Mesendoderm (in vitro differentiated cells): ENCODE results near the gene ZNF318.
"Not testable (repeated sequence)": the region's sequence is repeated elsewhere in the genome, so short reads cannot be mapped to it uniquely, and the experiment has no call there.

Experiments used
- DNase-seq: peaks from one replicate; pipeline ENCODE4 v3.0.0; 2013
- H2AK5ac ChIP-seq: 2 replicates; pipeline ENCODE4 v1.6.1; 2013; ENCODE audit warnings: low read length, inconsistent platforms
- H2BK120ac ChIP-seq: 2 replicates; pipeline ENCODE4 v1.6.1; 2013; ENCODE audit warnings: low read depth, mild to moderate bottlenecking, low read length, moderate library complexity, mixed read lengths
- H2BK15ac ChIP-seq: replicated peaks from 2 replicates; pipeline ENCODE4 v1.6.1; 2013; ENCODE audit warnings: low read depth, mild to moderate bottlenecking, moderate library complexity
- H2BK5ac ChIP-seq: 2 replicates; pipeline ENCODE4 v1.6.1; 2013; ENCODE audit warnings: low read length, inconsistent platforms
- H3K18ac ChIP-seq: 2 replicates; pipeline ENCODE4 v1.6.1; 2013; ENCODE audit warnings: mild to moderate bottlenecking, low read length, mixed read lengths
- H3K23ac ChIP-seq: one replicate; pipeline ENCODE4 v1.6.1; 2013; ENCODE audit warnings: low read length
- H3K27ac ChIP-seq: 2 replicates; pipeline ENCODE4 v1.5.1; 2013; ENCODE audit warnings: low read depth, mild to moderate bottlenecking, inconsistent platforms, low read length, moderate library complexity
- H3K27me3 ChIP-seq: 2 replicates; pipeline ENCODE4 v1.6.1; 2013; ENCODE audit warnings: low read length, control low read depth, mild to moderate bottlenecking, inconsistent platforms; ENCODE audit not compliant: insufficient read depth, poor library complexity
- H3K36me3 ChIP-seq: 2 replicates; pipeline ENCODE4 v1.6.1; 2013; ENCODE audit warnings: low read length, inconsistent platforms; ENCODE audit not compliant: control insufficient read depth, insufficient read depth
- H3K4ac ChIP-seq: one replicate; pipeline ENCODE4 v1.6.1; 2013; ENCODE audit warnings: low read depth, mild to moderate bottlenecking, low read length, moderate library complexity
- H3K4me1 ChIP-seq: 2 replicates; pipeline ENCODE4 v1.6.1; 2013; ENCODE audit warnings: low read depth, low read length, inconsistent platforms; ENCODE audit not compliant: control insufficient read depth
- H3K4me2 ChIP-seq: 2 replicates; pipeline ENCODE4 v1.6.1; 2013; ENCODE audit warnings: low read length
- H3K4me3 ChIP-seq: 2 replicates; pipeline ENCODE4 v1.5.1; 2013; ENCODE audit warnings: mild to moderate bottlenecking, low read length
- H3K56ac ChIP-seq: one replicate; pipeline ENCODE4 v1.6.1; 2013; ENCODE audit warnings: low read length
- H3K79me1 ChIP-seq: 2 replicates; pipeline ENCODE4 v1.6.1; 2013; ENCODE audit warnings: low read length, inconsistent platforms
- H3K79me2 ChIP-seq: 2 replicates; pipeline ENCODE4 v1.6.1; 2013; ENCODE audit warnings: mild to moderate bottlenecking, low read length; ENCODE audit not compliant: control insufficient read depth, insufficient read depth
- H3K9ac ChIP-seq: 2 replicates; pipeline ENCODE4 v1.6.1; 2013; ENCODE audit warnings: low read length, inconsistent platforms
- H4K5ac ChIP-seq: one replicate; pipeline ENCODE4 v1.6.1; 2013; ENCODE audit warnings: low read length
- H4K8ac ChIP-seq: one replicate; pipeline ENCODE4 v1.6.1; 2013; ENCODE audit warnings: low read depth, mild to moderate bottlenecking, control low read depth, low read length, moderate library complexity
- WGBS: extraction: QIAGEN DNeasy Blood & Tissue Kit; methylation state at CpG from one replicate; pipeline ENCODE4 v1.1.7; 2013; ENCODE audit warnings: low lambda C conversion rate, missing lambda C conversion rate; ENCODE audit not compliant: insufficient coverage; ENCODE audit errors: extremely low coverage; 5-methylcytosine and 5-hydroxymethylcytosine counted together

The ZNF318 gene

DNA sequence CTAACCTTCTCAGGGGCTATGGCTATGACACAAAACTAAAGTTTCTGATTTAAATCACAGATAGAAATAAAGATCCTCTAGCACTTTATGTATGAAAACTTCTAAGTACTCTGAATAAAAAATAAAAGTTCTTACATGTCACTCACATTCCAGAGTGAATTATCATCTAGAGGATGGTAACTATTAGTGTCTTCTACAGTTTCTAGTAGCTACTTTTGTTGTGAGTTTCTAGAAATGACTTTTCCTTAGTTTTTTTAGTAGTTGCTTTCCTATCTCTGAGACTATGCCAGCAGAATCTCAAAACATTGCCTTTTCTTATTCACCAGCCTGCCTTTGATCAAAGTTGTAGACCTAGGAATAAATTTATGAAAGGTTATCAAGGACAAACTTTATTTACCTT lies 10.1 kb downstream of the ZNF318 start:
- no peak overlapping the region for H3K56ac ChIP-seq
- H3K4ac ChIP-seq: no peak overlapping the region
- no peak overlapping the region for H4K8ac ChIP-seq
- H2BK5ac ChIP-seq: no peak overlapping the region
- peaks cover 10% of the 10 kb centered on the region for H3K4me1 ChIP-seq
- H3K36me3 ChIP-seq: peaks cover 9% of the 10 kb centered on the region
- DNase-seq: no peak
- H3K9ac ChIP-seq: no peak overlapping the region
- no peak overlapping the region for H3K18ac ChIP-seq
- H2BK15ac ChIP-seq: no peak overlapping the region
- H3K27me3 ChIP-seq: no peaks in the 10 kb centered on the region
- H2BK120ac ChIP-seq: no peak overlapping the region
- H2AK5ac ChIP-seq: no peak overlapping the region
- H3K23ac ChIP-seq: no peak overlapping the region
- H3K27ac ChIP-seq: no peak overlapping the region
- H3K4me3 ChIP-seq: no peak overlapping the region
- H3K79me2 ChIP-seq: no peaks in the 10 kb centered on the region
- no peak overlapping the region for H3K4me2 ChIP-seq
- no peaks in the 10 kb centered on the region for H3K79me1 ChIP-seq
- H4K5ac ChIP-seq: no peak overlapping the region

DNA sequence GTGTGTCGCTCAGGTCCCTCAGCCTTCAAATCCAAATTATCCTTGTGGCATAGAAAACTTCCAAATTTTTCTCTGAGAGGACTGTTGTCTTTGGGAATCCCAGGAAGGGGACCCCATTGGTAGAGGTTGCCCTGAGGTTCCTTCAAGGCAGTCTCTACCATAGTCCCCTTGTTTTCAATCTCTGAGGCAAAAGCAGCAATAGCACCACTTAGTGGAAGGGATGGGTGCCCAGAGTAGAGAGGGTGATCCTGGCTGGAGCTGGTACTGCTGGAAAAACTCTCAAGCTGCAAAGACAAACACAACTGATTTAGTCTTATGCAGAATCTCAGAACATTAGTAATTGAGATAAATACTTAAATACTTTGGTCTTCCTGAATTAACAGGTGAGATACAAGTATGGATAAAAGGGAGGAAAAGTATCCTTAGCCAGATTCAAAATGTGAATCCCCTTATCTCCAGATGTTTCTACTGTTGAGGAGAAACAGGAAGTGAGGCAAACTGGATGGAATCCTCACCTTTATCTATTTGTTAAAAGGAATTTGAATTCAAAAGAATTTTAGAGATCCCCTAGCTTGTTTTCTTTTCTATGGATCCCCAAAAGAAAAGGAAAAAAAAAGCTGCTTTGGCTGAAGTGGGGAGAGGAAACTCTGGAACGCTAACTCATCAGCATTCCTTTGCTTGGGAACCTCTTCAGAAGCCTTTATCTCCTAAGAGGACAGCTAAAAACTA lies 13.4 kb downstream of the ZNF318 start:
- Histone ChIP-seq H2BK5ac (peak overlapping the region; percentile 18), H3K9ac (no peak overlapping the region), H3K23ac (no peak overlapping the region), H3K27me3 (no peaks in the 10 kb centered on the region), H3K36me3 (peaks cover 9% of the 10 kb centered on the region), H3K4me3 (no peak overlapping the region), H3K4me2 (no peak overlapping the region), H3K18ac (peak overlapping the region; percentile 39), H3K79me2 (no peaks in the 10 kb centered on the region), H2BK120ac (no peak overlapping the region), H3K4me1 (peaks cover 10% of the 10 kb centered on the region), H4K5ac (no peak overlapping the region), H3K56ac (peak overlapping the region; percentile 57), H2BK15ac (peak overlapping the region; percentile 99), H3K27ac (peak overlapping the region; percentile 56), H3K4ac (peak overlapping the region; percentile 16), H4K8ac (no peak overlapping the region), H3K79me1 (no peaks in the 10 kb centered on the region), H2AK5ac (peak overlapping the region; percentile 47)
- WGBS: no CpG with 5 or more reads among the region's 2 CpGs
- DNase-seq: peak; percentile 83

GRCh38 chr6:43351951-43352350 lies 17.5 kb downstream of the ZNF318 start:
- H3K36me3 ChIP-seq, H2AK5ac ChIP-seq: not testable (repeated sequence)

DNA sequence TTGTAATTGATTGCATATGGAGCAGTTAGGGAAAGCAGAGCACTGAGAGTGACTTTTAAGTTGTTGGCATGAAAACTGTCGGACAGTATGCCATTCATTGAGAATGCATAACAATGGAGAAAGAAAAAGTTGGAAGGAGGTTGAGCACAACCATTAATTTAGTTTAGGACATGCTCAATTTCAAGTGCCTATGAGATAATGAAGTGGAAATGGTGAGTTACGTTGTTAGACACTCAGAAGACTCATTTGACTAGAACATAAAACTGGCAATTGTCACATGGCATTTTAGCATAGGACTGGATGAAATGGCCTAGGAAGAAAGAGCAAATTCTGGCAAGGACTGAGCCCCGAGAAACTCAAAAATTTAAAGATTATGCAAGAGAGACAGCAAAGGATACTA lies 22.0 kb downstream of the ZNF318 start:
- Histone ChIP-seq H3K9ac (no peak overlapping the region), H3K4me2 (no peak overlapping the region), H2BK120ac (no peak overlapping the region), H2BK15ac (no peak overlapping the region), H3K4me1 (no peaks in the 10 kb centered on the region), H3K4me3 (no peak overlapping the region), H3K79me1 (no peaks in the 10 kb centered on the region), H2AK5ac (no peak overlapping the region), H3K36me3 (peaks cover 3% of the 10 kb centered on the region), H3K18ac (no peak overlapping the region), H3K27ac (no peak overlapping the region), H3K56ac (no peak overlapping the region), H3K27me3 (no peaks in the 10 kb centered on the region), H3K23ac (no peak overlapping the region), H4K8ac (no peak overlapping the region), H3K79me2 (no peaks in the 10 kb centered on the region), H2BK5ac (no peak overlapping the region), H4K5ac (no peak overlapping the region), H3K4ac (no peak overlapping the region)
- WGBS: no CpG with 5 or more reads among the region's 3 CpGs
- DNase-seq: no peak

More at GRCh38 chr6:43351951-43352350, 17.5 kb downstream of the ZNF318 start:
- not testable (repeated sequence) for H3K4me2 ChIP-seq, H3K4me1 ChIP-seq, H3K79me2 ChIP-seq, DNase-seq, H3K56ac ChIP-seq, H2BK15ac ChIP-seq, H2BK120ac ChIP-seq, H4K8ac ChIP-seq, H2BK5ac ChIP-seq, H3K4ac ChIP-seq, H3K27me3 ChIP-seq, H3K9ac ChIP-seq, H3K23ac ChIP-seq, H3K4me3 ChIP-seq, H3K18ac ChIP-seq, H4K5ac ChIP-seq, H3K27ac ChIP-seq, H3K79me1 ChIP-seq
- WGBS: no CpG with 5 or more reads among the region's 5 CpGs

DNA sequence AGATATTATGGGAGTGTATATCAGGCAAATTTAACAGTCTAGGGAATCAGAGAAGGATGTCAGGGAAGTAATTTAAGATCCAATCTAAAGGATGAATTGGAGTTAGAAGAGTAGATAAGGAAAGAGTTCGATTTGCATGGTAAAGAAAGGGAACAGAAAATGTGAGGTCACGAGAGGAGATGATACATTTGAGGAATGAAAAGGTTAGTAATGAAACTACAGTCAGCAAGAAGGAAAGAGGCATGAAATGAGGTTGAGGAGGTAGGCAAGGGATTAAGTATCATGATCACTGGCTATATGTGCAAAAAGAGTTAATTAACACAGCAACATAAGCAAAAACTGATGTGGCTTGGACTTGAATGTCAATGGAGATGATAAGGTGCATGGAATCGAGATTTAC lies 22.4 kb downstream of the ZNF318 start:
- H3K79me2 ChIP-seq: no peaks in the 10 kb centered on the region
- no peak overlapping the region for H3K23ac ChIP-seq
- no peaks in the 10 kb centered on the region for H3K4me1 ChIP-seq
- no peak overlapping the region for H4K8ac ChIP-seq
- H3K4me3 ChIP-seq: no peak overlapping the region
- H3K36me3 ChIP-seq: peaks cover 3% of the 10 kb centered on the region
- no peak overlapping the region for H3K4ac ChIP-seq
- H3K18ac ChIP-seq: no peak overlapping the region
- no peak overlapping the region for H2AK5ac ChIP-seq
- no peak overlapping the region for H3K9ac ChIP-seq
- no peak overlapping the region for H3K4me2 ChIP-seq
- no peak overlapping the region for H3K56ac ChIP-seq
- no peaks in the 10 kb centered on the region for H3K27me3 ChIP-seq
- WGBS: 100% methylated on average over 2 of the region's 3 CpGs
- no peak overlapping the region for H2BK120ac ChIP-seq
- H2BK5ac ChIP-seq: no peak overlapping the region
- DNase-seq: no peak
- H3K79me1 ChIP-seq: no peaks in the 10 kb centered on the region
- H3K27ac ChIP-seq: no peak overlapping the region
- H4K5ac ChIP-seq: no peak overlapping the region
- H2BK15ac ChIP-seq: no peak overlapping the region

- no CpG with 5 or more reads among the region's 11 CpGs for WGBS
- not testable (repeated sequence) for H3K4me1 ChIP-seq, H3K79me1 ChIP-seq, H2BK5ac ChIP-seq, H3K27ac ChIP-seq, H3K56ac ChIP-seq, H3K18ac ChIP-seq, H2BK15ac ChIP-seq, H3K4me2 ChIP-seq, H3K36me3 ChIP-seq, H4K5ac ChIP-seq, H3K23ac ChIP-seq, H3K9ac ChIP-seq, H3K27me3 ChIP-seq, H2AK5ac ChIP-seq, H2BK120ac ChIP-seq, H3K4ac ChIP-seq, H3K4me3 ChIP-seq, H4K8ac ChIP-seq, H3K79me2 ChIP-seq, DNase-seq
Observed at GRCh38 chr6:43346243-43346642, 23.2 kb downstream of the ZNF318 start.
